Effector memory CD4-positive, alpha-beta T cell (primary cell): Measurements from ENCODE around the gene CCDC57.
"Not testable (repeated sequence)": the region's sequence is repeated elsewhere in the genome, so short reads cannot be mapped to it uniquely, and the experiment has no call there.

ENCODE experiments used
- DNase-seq, 3 donors: peaks; one replicate each; pipeline ENCODE4 v3.0.0-alpha.2; 2020
- H3K27ac ChIP-seq: 2 replicates; pipeline ENCODE4 v1.7.0; 2013; ENCODE audit warnings: mild to moderate bottlenecking, low read length, moderate library complexity; ENCODE audit not compliant: insufficient read depth, poor library complexity, severe bottlenecking
- H3K27me3 ChIP-seq: replicated peaks from 2 replicates; pipeline ENCODE4 v1.7.0; 2013; ENCODE audit warnings: mild to moderate bottlenecking, low read length; ENCODE audit not compliant: insufficient read depth, control insufficient read depth, poor library complexity, severe bottlenecking
- H3K36me3 ChIP-seq: 2 replicates; pipeline ENCODE4 v1.7.0; 2013; ENCODE audit warnings: mild to moderate bottlenecking, low read length, moderate library complexity; ENCODE audit not compliant: control insufficient read depth, insufficient read depth
- H3K4me1 ChIP-seq: 2 replicates; pipeline ENCODE4 v1.7.0; 2013; ENCODE audit warnings: low read length, mild to moderate bottlenecking; ENCODE audit not compliant: control insufficient read depth, insufficient read depth, poor library complexity, severe bottlenecking
- H3K4me3 ChIP-seq: 2 replicates; pipeline ENCODE4 v1.7.0; 2013; ENCODE audit warnings: low read length, low read depth, mild to moderate bottlenecking; ENCODE audit not compliant: insufficient read depth, poor library complexity, severe bottlenecking
- H3K9me3 ChIP-seq: 2 replicates; pipeline ENCODE4 v1.7.0; 2013; ENCODE audit warnings: mild to moderate bottlenecking, low read length, moderate library complexity; ENCODE audit not compliant: control insufficient read depth

CCDC57 gene

DNA sequence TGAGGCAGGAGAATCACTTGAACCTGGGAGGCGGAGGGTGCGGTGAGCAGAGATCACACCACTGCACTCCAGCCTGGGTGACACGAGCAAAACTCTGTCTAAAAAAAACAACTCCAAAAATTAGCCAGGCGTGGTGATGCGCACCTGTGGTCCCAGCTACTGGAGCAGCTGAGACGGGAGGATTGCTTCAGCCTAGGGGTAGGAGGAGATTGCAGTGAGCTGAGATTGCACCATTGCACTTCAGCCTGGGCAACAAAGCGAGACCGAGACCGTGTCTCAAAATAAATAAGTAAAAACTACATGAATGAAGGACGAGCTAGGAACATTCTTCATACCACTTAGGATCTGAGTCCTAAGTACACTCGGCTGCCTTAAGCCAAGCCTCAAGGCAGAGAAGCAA lies 35.4 kb downstream of the CCDC57 start:
- Histone ChIP-seq H3K27me3 (no peaks in the 10 kb centered on the region), H3K4me1 (no peaks in the 10 kb centered on the region), H3K9me3 (no peaks in the 10 kb centered on the region), H3K27ac (no peak overlapping the region), H3K36me3 (no peaks in the 10 kb centered on the region), H3K4me3 (no peak overlapping the region)
- no peak for DNase-seq

DNA sequence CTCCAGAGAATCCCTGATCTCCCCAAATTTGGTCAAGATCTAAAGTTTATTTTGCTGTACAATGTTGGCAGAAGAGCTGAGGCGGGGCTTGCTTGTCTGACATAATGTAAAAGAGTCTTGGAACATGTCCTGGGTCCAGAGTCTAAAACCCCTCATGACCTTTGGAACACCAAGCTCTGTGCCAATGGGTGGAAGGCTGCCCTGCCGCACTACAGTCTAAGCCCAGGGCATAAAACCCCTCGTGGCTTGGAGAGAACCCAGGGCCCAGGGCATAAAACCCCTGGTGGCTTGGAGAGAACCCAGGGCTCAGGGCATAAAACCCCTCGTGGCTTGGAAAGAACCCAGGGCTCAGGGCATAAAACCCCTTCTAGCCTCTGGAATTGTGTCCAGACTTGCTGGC lies 36.7 kb downstream of the CCDC57 start:
- Histone ChIP-seq H3K4me3 (no peak overlapping the region), H3K27ac (no peak overlapping the region), H3K27me3 (no peaks in the 10 kb centered on the region), H3K4me1 (no peaks in the 10 kb centered on the region), H3K36me3 (no peaks in the 10 kb centered on the region), H3K9me3 (no peaks in the 10 kb centered on the region)
- DNase-seq, result no peak

DNA sequence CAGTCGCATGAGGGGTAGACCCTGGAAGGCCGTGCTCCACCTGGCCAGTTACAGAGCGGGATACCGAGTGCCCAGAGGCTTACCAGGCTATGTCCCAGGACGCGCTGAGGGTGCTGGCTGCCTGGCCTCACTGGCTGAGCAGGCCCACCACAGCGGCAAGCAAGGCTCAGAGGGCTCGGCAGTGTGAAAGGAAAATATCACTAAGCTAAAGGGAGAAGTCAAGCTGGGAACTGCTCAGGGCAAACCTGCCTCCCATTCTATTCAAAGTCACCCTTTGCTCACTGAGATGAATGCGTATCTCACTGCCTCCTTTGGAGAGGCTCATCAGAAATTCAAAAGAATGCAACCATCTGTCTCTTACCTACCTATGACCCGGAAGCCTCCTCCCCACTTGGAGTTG lies 37.4 kb downstream of the CCDC57 start:
- Histone ChIP-seq H3K4me1 (no peaks in the 10 kb centered on the region), H3K4me3 (no peak overlapping the region), H3K36me3 (no peaks in the 10 kb centered on the region), H3K9me3 (no peaks in the 10 kb centered on the region), H3K27ac (no peak overlapping the region), H3K27me3 (no peaks in the 10 kb centered on the region)
- DNase-seq, result no peak

DNA sequence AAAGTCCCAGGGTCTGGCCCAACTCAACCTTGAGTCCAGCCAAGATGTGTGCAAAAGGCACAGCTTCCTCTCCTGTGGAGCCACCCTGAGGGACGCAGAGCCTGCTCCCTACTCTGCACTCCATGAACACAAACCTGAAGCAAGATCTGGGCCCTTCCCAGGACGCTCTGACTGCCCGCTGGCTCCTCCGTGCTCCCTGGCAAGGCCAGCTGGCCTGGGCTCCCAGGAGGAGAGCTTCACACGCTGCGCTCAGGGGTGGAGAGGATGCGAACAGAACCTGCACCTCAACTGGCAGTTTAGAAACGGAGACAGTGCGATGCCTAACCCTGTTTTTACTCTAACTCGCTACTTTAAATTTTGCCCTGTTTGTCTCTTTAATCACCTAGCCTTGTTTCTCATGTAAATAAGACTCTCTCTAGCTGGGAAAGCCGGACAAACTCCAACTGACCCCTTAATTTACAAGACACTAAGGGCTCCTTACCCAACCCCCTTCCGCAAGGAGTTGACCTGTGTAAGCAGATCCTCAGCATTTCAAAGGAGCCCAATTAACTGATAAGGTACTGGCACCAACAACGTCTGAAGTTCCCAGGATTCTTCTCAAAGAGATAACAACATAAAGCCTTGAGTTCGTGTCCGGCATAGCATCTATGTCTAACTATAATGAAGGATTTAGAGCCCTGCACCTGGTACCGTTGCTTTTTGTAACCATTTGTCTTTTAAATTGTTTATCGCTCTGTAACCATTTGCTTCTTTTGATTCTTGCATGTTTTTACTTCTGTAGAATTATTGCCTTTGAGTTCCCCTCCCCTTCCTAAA lies 38.4 kb downstream of the CCDC57 start:
- not testable (repeated sequence) for DNase-seq, H3K27me3 ChIP-seq, H3K9me3 ChIP-seq, H3K36me3 ChIP-seq, H3K27ac ChIP-seq, H3K4me1 ChIP-seq, H3K4me3 ChIP-seq

- no peak overlapping the region for H3K4me3 ChIP-seq
- H3K36me3 ChIP-seq, result no peaks in the 10 kb centered on the region
- H3K9me3 ChIP-seq, result no peaks in the 10 kb centered on the region
- no peaks in the 10 kb centered on the region for H3K4me1 ChIP-seq
- no peak for DNase-seq
- H3K27me3 ChIP-seq, result no peaks in the 10 kb centered on the region
- no peak overlapping the region for H3K27ac ChIP-seq
Observed at GRCh38 chr17:82173351-82174041, 39.1 kb downstream of the CCDC57 start.

GRCh38 chr17:82172486-82173160 lies 40.0 kb downstream of the CCDC57 start:
- Histone ChIP-seq H3K4me1 (no peaks in the 10 kb centered on the region), H3K4me3 (no peak overlapping the region), H3K27me3 (no peaks in the 10 kb centered on the region), H3K27ac (no peak overlapping the region), H3K36me3 (no peaks in the 10 kb centered on the region), H3K9me3 (no peaks in the 10 kb centered on the region)
- DNase-seq, result no peak

DNA sequence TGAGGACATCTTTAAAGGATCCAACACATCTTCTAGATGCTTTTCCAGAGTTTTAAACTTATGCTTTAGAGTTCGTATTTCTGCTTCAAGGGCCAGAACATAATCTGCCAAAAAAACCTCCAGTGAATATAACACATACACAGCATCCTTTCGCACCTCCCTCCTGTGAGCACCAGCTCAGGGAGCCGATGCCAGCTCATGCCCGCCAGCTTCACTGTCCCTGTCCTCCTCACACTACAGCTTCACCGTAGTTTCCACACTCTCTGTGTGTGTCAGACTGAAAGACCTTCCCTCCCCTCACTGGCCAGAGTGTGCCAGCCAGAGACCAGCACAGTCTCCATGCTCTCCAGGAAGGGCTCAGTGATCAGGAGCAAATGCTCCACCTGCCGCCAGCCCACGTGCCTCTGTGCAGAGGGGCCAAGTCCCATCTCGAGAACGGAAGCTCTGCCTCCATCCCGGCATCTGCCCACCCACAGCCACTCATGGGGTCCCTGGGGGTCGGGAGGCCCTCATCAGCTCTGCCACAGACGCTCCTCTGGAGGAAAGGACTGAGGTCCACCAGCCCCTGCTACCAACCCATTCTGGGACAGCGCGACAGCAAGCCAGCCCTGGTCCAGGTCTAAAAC lies 40.8 kb downstream of the CCDC57 start:
- Histone ChIP-seq H3K27ac (no peak overlapping the region), H3K4me3 (no peak overlapping the region), H3K9me3 (no peaks in the 10 kb centered on the region), H3K27me3 (no peaks in the 10 kb centered on the region), H3K36me3 (no peaks in the 10 kb centered on the region), H3K4me1 (no peaks in the 10 kb centered on the region)
- no peak for DNase-seq

DNA sequence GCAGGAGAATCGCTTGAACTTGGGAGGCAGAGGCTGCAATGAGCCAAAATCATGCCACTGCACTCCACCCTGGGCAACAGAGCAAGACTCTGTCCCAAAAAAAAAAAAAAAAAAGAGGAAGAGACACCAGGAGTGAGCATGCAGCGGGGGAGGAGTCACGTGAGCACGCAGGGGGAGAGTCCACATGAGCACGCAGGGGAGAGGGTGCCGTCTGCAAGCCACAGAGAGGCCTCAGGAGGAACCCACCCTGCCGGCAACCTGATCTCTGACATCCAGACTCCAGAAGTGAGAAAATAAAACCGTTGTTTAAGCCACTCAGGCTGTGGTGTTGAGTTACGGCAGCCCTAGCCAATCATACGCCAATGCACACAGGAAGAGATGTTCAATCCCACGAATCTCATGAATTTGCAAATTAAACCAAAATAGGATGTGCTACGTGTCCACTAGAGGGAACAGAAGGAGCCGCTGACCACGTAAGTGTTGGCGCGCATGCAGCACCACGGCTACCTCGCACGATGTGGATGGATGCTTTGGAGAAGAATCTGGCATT lies 42.2 kb downstream of the CCDC57 start:
- DNase-seq, result no peak
- Histone ChIP-seq H3K36me3 (no peaks in the 10 kb centered on the region), H3K27me3 (no peaks in the 10 kb centered on the region), H3K4me3 (no peak overlapping the region), H3K4me1 (no peaks in the 10 kb centered on the region), H3K27ac (no peak overlapping the region), H3K9me3 (no peaks in the 10 kb centered on the region)

DNA sequence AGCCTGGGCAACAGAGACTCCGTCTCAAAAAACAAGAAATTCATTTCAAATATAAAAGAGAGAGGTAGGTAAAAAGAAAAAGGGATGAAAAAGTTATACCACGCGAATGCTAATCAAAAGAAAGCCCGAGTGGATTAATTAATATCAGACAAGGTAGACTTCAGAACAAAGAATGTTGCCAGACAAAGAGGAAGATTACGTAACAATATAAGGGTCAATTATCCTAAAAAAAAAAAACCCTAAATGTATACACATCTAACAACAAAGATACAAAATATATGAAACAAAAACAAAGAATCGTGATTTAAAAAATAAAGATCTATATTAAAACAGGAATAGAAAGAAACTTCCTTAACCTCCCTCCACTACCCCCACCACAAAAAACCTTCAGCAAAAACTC lies 44.1 kb downstream of the CCDC57 start:
- Histone ChIP-seq H3K27ac (no peak overlapping the region), H3K27me3 (no peaks in the 10 kb centered on the region), H3K9me3 (no peaks in the 10 kb centered on the region), H3K4me1 (no peaks in the 10 kb centered on the region), H3K36me3 (no peaks in the 10 kb centered on the region), H3K4me3 (no peak overlapping the region)
- no peak for DNase-seq
